H1 (cell line): Measurements from ENCODE around the gene SLFN13. TPM values are rescaled to one million over a fixed set of nuclear protein-coding genes. Genes with fewer than 3 reads are reported as not detected.

Source experiments
- CTCF ChIA-PET: fragments of 300-600 bp; sonication (Branson Sonifier 250); formaldehyde crosslinking; loops from one replicate; lab custom pipeline; 2021; ENCODE audit not compliant: partially characterized antibody; lab: Charles Lee
- POLR2A ChIA-PET: fragments of 300-600 bp; sonication (Branson Sonifier 250); formaldehyde crosslinking; loops from one replicate; lab custom pipeline; 2021; ENCODE audit warnings: inconsistent platforms; ENCODE audit not compliant: partially characterized antibody; lab: Charles Lee
- DNase-seq, 2 experiments: peaks; one replicate each; pipeline versions ENCODE4 v3.0.0 to v3.0.0-alpha.2; 2010 to 2022; ENCODE audit warnings: low spot score in 2 of 2, low read depth in 1 of 2, mixed read lengths in 1 of 2
- FAIRE-seq: peaks from 2 replicates; lab custom pipeline; 2011; peaks lifted over from hg19 to GRCh38; lab: Jason Lieb, UNC
- H2AFZ ChIP-seq: 2 replicates; pipeline ENCODE4 v1.8.1; 2012; ENCODE audit warnings: low read length, inconsistent platforms
- H2AK5ac ChIP-seq: 2 replicates; pipeline ENCODE4 v1.6.1; 2013; ENCODE audit warnings: low read depth, low read length
- H2BK120ac ChIP-seq: replicated peaks from 2 replicates; pipeline ENCODE3; 2013; ENCODE audit warnings: low read depth, low read length, inconsistent platforms
- H2BK12ac ChIP-seq: 2 replicates; pipeline ENCODE4 v1.6.1; 2013; ENCODE audit warnings: low read depth, low read length
- H2BK15ac ChIP-seq: 2 replicates; pipeline ENCODE4 v1.6.1; 2013; ENCODE audit warnings: low read length
- H2BK20ac ChIP-seq: 2 replicates; pipeline ENCODE4 v1.6.1; 2013; ENCODE audit warnings: low read length
- H2BK5ac ChIP-seq: 2 replicates; pipeline ENCODE4 v1.6.1; 2013; ENCODE audit warnings: low read depth, low read length
- H3K14ac ChIP-seq: 2 replicates; pipeline ENCODE4 v1.6.1; 2013; ENCODE audit warnings: inconsistent platforms; ENCODE audit not compliant: insufficient read length
- H3K18ac ChIP-seq: 2 replicates; pipeline ENCODE4 v1.6.1; 2013; ENCODE audit warnings: low read length; ENCODE audit errors: extremely low read depth
- H3K23ac ChIP-seq: 2 replicates; pipeline ENCODE4 v1.6.1; 2013; ENCODE audit warnings: inconsistent platforms; ENCODE audit not compliant: insufficient read length
- H3K23me2 ChIP-seq: 2 replicates; pipeline ENCODE4 v1.6.1; 2013; ENCODE audit warnings: low read depth, low read length
- H3K27ac ChIP-seq: 2 replicates; pipeline ENCODE4 v1.6.1; 2011; ENCODE audit warnings: low read depth, low read length, inconsistent platforms
- H3K27me3 ChIP-seq, 4 experiments: replicated peaks in 1 of 4; 1 replicate in 1 of 4; 2 replicates in 3 of 4; pipeline versions ENCODE4 v1.6.1 to v1.8.1; 2011 to 2013; ENCODE audit warnings: low read length in 3 of 4, mild to moderate bottlenecking in 3 of 4, inconsistent platforms in 2 of 4, mixed read lengths in 2 of 4, moderate library complexity in 1 of 4; ENCODE audit not compliant: control insufficient read depth in 3 of 4, insufficient read depth in 3 of 4; ENCODE audit errors: extremely low read depth in 1 of 4
- H3K36me3 ChIP-seq, 4 experiments: 2 replicates each; pipeline versions ENCODE4 v1.6.1 to v1.8.1; 2011 to 2013; ENCODE audit warnings: mild to moderate bottlenecking in 4 of 4, low read length in 3 of 4, moderate library complexity in 2 of 4, control low read depth in 1 of 4, inconsistent platforms in 1 of 4; ENCODE audit not compliant: insufficient read depth in 4 of 4, control insufficient read depth in 2 of 4
- H3K4ac ChIP-seq: replicated peaks from 2 replicates; pipeline ENCODE3; 2013; ENCODE audit warnings: low read length, low read depth, mixed read lengths, inconsistent platforms; ENCODE audit not compliant: insufficient read length
- H3K4me1 ChIP-seq, 4 experiments: replicated peaks in 1 of 4; 1 replicate in 1 of 4; 2 replicates in 3 of 4; pipeline versions ENCODE4 v1.6.1 to v1.8.1; 2011 to 2013; ENCODE audit warnings: low read length in 3 of 4, inconsistent platforms in 2 of 4, mixed read lengths in 1 of 4; ENCODE audit not compliant: insufficient read depth in 4 of 4, control insufficient read depth in 3 of 4
- H3K4me2 ChIP-seq, 2 experiments: 2 replicates each; pipeline versions ENCODE4 v1.6.1 to v1.8.1; 2011 to 2013; ENCODE audit warnings: low read depth in 2 of 2, low read length in 2 of 2, control low read depth in 1 of 2, inconsistent platforms in 1 of 2, mild to moderate bottlenecking in 1 of 2; ENCODE audit not compliant: insufficient read depth in 1 of 2
- H3K4me3 ChIP-seq, 4 experiments: fragments of 200-600, 300-600 bp in 1 of 4; sonication (generic), shearing (Covaris generic), sonication (Bioruptor Twin) in 1 of 4; 2 replicates each; pipeline versions ENCODE4 v1.5.1 to v1.8.1; 2011 to 2016; ENCODE audit warnings: low read length in 4 of 4, low read depth in 3 of 4, control low read depth in 2 of 4, inconsistent platforms in 2 of 4, mild to moderate bottlenecking in 2 of 4, mixed read lengths in 1 of 4, moderate library complexity in 1 of 4; ENCODE audit not compliant: insufficient read depth in 2 of 4; ENCODE audit errors: extremely low read depth in 1 of 4
- H3K56ac ChIP-seq: replicated peaks from 2 replicates; pipeline ENCODE3; 2013; ENCODE audit warnings: low read depth, mild to moderate bottlenecking, mixed read lengths, low read length, inconsistent platforms; ENCODE audit not compliant: insufficient read length
- H3K79me1 ChIP-seq: 2 replicates; pipeline ENCODE4 v1.6.1; 2013; ENCODE audit warnings: low read depth, low read length, control low read depth
- H3K79me2 ChIP-seq, 2 experiments: 2 replicates each; pipeline versions ENCODE4 v1.6.1 to v1.8.1; 2012 to 2013; ENCODE audit warnings: low read length in 2 of 2, mild to moderate bottlenecking in 2 of 2, inconsistent platforms in 1 of 2; ENCODE audit not compliant: insufficient read depth in 2 of 2, control insufficient read depth in 1 of 2
- H3K9ac ChIP-seq, 4 experiments: replicated peaks in 1 of 4; 1 replicate in 1 of 4; 2 replicates in 3 of 4; pipeline versions ENCODE4 v1.6.1 to v1.8.1; 2011 to 2013; ENCODE audit warnings: low read depth in 3 of 4, low read length in 3 of 4, control low read depth in 2 of 4, mild to moderate bottlenecking in 2 of 4, moderate library complexity in 2 of 4, inconsistent platforms in 1 of 4; ENCODE audit errors: extremely low read depth in 1 of 4
- H3K9me3 ChIP-seq, 2 experiments: 2 replicates each; pipeline versions ENCODE4 v1.6.1 to v1.8.1; 2012 to 2013; ENCODE audit warnings: mild to moderate bottlenecking in 2 of 2, moderate library complexity in 2 of 2, control low read depth in 1 of 2, inconsistent platforms in 1 of 2, low read depth in 1 of 2, low read length in 1 of 2, mixed read lengths in 1 of 2; ENCODE audit not compliant: insufficient read depth in 2 of 2
- H4K20me1 ChIP-seq, 2 experiments: replicated peaks in 1 of 2; 2 replicates each; pipeline versions ENCODE3 to v1.8.1; 2011 to 2013; ENCODE audit warnings: inconsistent platforms in 2 of 2, low read length in 2 of 2, mild to moderate bottlenecking in 1 of 2; ENCODE audit not compliant: insufficient read depth in 2 of 2, control insufficient read depth in 1 of 2
- H4K5ac ChIP-seq: 2 replicates; pipeline ENCODE4 v1.6.1; 2013; ENCODE audit warnings: low read length, low read depth, mixed read lengths, inconsistent platforms; ENCODE audit not compliant: insufficient read length
- H4K8ac ChIP-seq: 2 replicates; pipeline ENCODE4 v1.8.0; 2013; ENCODE audit warnings: mild to moderate bottlenecking, moderate library complexity, low read length, inconsistent platforms; ENCODE audit not compliant: insufficient read depth; ENCODE audit errors: extremely low read depth
- H4K91ac ChIP-seq: replicated peaks from 2 replicates; pipeline ENCODE3; 2013; ENCODE audit warnings: low read length, mixed read lengths, inconsistent platforms; ENCODE audit not compliant: insufficient read length
- GABPA ChIP-seq: IDR thresholded peaks from 2 replicates; pipeline ENCODE4 v1.6.1; 2011; ENCODE audit warnings: mild to moderate bottlenecking, low read length, moderate library complexity, borderline replicate concordance; ENCODE audit not compliant: insufficient read depth
- HDAC2 ChIP-seq, 2 experiments: fragments of 300-600 bp in 1 of 2; sonication (generic) in 1 of 2; IDR thresholded peaks; 2 replicates each; pipeline ENCODE4 v1.6.1; 2011 to 2012; ENCODE audit warnings: low read depth in 2 of 2, low read length in 2 of 2, mild to moderate bottlenecking in 2 of 2, moderate library complexity in 2 of 2, borderline replicate concordance in 1 of 2, inconsistent platforms in 1 of 2
- RXRA ChIP-seq: IDR thresholded peaks from 2 replicates; pipeline ENCODE4 v1.6.1; 2011; ENCODE audit warnings: low read depth, mild to moderate bottlenecking, low read length, moderate library complexity; ENCODE audit not compliant: insufficient read depth
- SAP30 ChIP-seq: fragments of 300-600 bp; sonication (generic); IDR thresholded peaks from 2 replicates; pipeline ENCODE4 v1.7.1; 2012; ENCODE audit warnings: low read length, moderate library complexity, mild to moderate bottlenecking, inconsistent platforms; ENCODE audit not compliant: insufficient read depth, insufficient replicate concordance
- SRF ChIP-seq: IDR thresholded peaks from 2 replicates; pipeline ENCODE4 v1.6.1; 2011; ENCODE audit warnings: mild to moderate bottlenecking, low read depth, low read length, moderate library complexity
- WGBS, 2 experiments: shearing (Covaris generic) in 1 of 2; methylation state at CpG; one replicate each; pipeline versions ENCODE4 v1.1.6 to v1.1.7; 2013 to 2015; ENCODE audit warnings: low lambda C conversion rate in 2 of 2, mixed read lengths in 2 of 2, inconsistent platforms in 1 of 2, low coverage in 1 of 2, missing lambda C conversion rate in 1 of 2; ENCODE audit not compliant: insufficient replicate concordance in 2 of 2, insufficient coverage in 1 of 2, insufficient read length in 1 of 2; ENCODE audit errors: extremely low coverage in 1 of 2, missing lambda C conversion rate in 1 of 2; 5-methylcytosine and 5-hydroxymethylcytosine counted together
- polyA plus RNA-seq, 7 experiments: library from polyadenylated mRNA; depleted of rRNA in 3 of 7; stranded (reverse) in 5 of 7; unstranded in 2 of 7; fragments of >200 nt in 5 of 7; fragments of 200-250 nt in 2 of 7; gene quantifications; 1 replicate in 5 of 7; 2 replicates in 1 of 7; 4 replicates in 1 of 7; pipeline versions ENCODE4 v1.2.1 to v1.2.3, GENCODE V29; 2011 to 2013; ENCODE audit warnings: missing spikeins in 2 of 7, mixed read lengths in 2 of 7
- total RNA-seq: library from RNA; stranded (reverse); fragmentation: NEBNext Ultra II Directional; extraction: Animal tissue kit (Norgen Biotek cat#: 25700); gene quantifications from 2 replicates; pipeline ENCODE4 v1.2.1, GENCODE V29; 2021

SLFN13 gene
- total and polyA plus RNA-seq, 2 of the 8 experiments (the other 6 are each of a cell fraction or from before 2014, with no cell fraction given), result 15.7 to 27.5 TPM

GRCh38 chr17:35467824-35468223, 19.3 kb upstream of the SLFN13 start:
- H2BK5ac ChIP-seq, result no peak overlapping the region
- no peaks in the 10 kb centered on the region for H3K79me1 ChIP-seq
- H3K27ac ChIP-seq, result no peak overlapping the region
- no peaks in the 10 kb centered on the region for H3K9me3 ChIP-seq
- H3K23me2 ChIP-seq, result no peaks in the 10 kb centered on the region
- no peaks in the 10 kb centered on the region for H4K20me1 ChIP-seq
- no peak overlapping the region for H4K8ac ChIP-seq
- no peak overlapping the region for H2BK120ac ChIP-seq
- no peak for DNase-seq
- H2BK12ac ChIP-seq, result no peak overlapping the region
- no peak for FAIRE-seq
- peaks cover 0 to 8% (median 5%) of the 10 kb centered on the region in 4 experiments; a peak in 4 of 7 replicates for H3K27me3 ChIP-seq
- CTCF ChIA-PET, result interaction anchor here (1.5 to 2.1 kb wide), 2 partner anchors 20 to 21 kb away, joined by 3 to 6 read pairs; no protein-coding TSS in a partner anchor
- H3K4me2 ChIP-seq, result no peak overlapping the region
- POLR2A ChIA-PET, result interaction anchor here (1.4 kb wide), 1 partner anchor 20 kb away, joined by 4 read pairs; no protein-coding TSS in a partner anchor
- H4K91ac ChIP-seq, result no peak overlapping the region
- no peak overlapping the region for H3K4ac ChIP-seq
- H3K9ac ChIP-seq, result no peak overlapping the region
- WGBS, 2 experiments, result 81% methylated on average over 4 of the region's 4 CpGs; no CpG with 5 or more reads in 1 of the 2 experiments
- no peak overlapping the region for H3K18ac ChIP-seq
- no peak overlapping the region for H2BK15ac ChIP-seq
- H4K5ac ChIP-seq, result no peak overlapping the region
- H3K4me1 ChIP-seq, result no peaks in the 10 kb centered on the region
- no peak overlapping the region for H2BK20ac ChIP-seq
- no peak overlapping the region for H3K4me3 ChIP-seq
- H3K79me2 ChIP-seq, result no peaks in the 10 kb centered on the region
- no peak overlapping the region for H2AFZ ChIP-seq
- H3K56ac ChIP-seq, result no peak overlapping the region
- no peak overlapping the region for H3K23ac ChIP-seq
- H3K36me3 ChIP-seq, result no peaks in the 10 kb centered on the region
- H3K14ac ChIP-seq, result no peak overlapping the region
- H2AK5ac ChIP-seq, result no peak overlapping the region
- TF ChIP-seq SRF (no peak), RXRA (no peak), HDAC2 (IDR thresholded peaks at IDR 0.05; ENCODE audit: borderline replicate concordance in 1 of 2, low read depth in 2 of 2, low read length in 2 of 2) (no peak), GABPA (no peak), SAP30 (no peak)
